ENCODE results near the gene ZNF322.

Gene ZNF322

GRCh38 chr6:26613689-26614683 lies 45.6 kb downstream of the ZNF322 start:
- peak overlapping the region; percentile 72 for H3K4me3 ChIP-seq (ENCODE audit: low read depth, low read length)

GRCh38 chr6:26613201-26613600 lies 46.3 kb downstream of the ZNF322 start:
- peak overlapping the region; percentile 72 for H3K4me3 ChIP-seq (ENCODE audit: low read depth, low read length)

GRCh38 chr6:26611599-26611998 lies 47.9 kb downstream of the ZNF322 start:
- no peak overlapping the region for H3K4me3 ChIP-seq (ENCODE audit: low read depth, low read length)

- H3K4me3 ChIP-seq (ENCODE audit: low read depth, low read length): no peak overlapping the region
Measured at GRCh38 chr6:26609463-26609862, 50.1 kb downstream of the ZNF322 start.

- no peak overlapping the region for H3K4me3 ChIP-seq (ENCODE audit: low read depth, low read length)
Measured at GRCh38 chr6:26607434-26608230, 51.9 kb downstream of the ZNF322 start.

GRCh38 chr6:26604797-26605196 lies 54.7 kb downstream of the ZNF322 start:
- H3K4me3 ChIP-seq (ENCODE audit: low read depth, low read length): no peak overlapping the region

- no peak overlapping the region for H3K4me3 ChIP-seq (ENCODE audit: low read depth, low read length)
Measured at GRCh38 chr6:26604026-26604425, 55.5 kb downstream of the ZNF322 start.

- no peak overlapping the region for H3K4me3 ChIP-seq (ENCODE audit: low read depth, low read length)
Measured at GRCh38 chr6:26602262-26602661, 57.3 kb downstream of the ZNF322 start.

- H3K4me3 ChIP-seq (ENCODE audit: low read depth, low read length): no peak overlapping the region
Measured at GRCh38 chr6:26600759-26601158, 58.8 kb downstream of the ZNF322 start.

- H3K4me3 ChIP-seq (ENCODE audit: low read depth, low read length): no peak overlapping the region
Measured at GRCh38 chr6:26599591-26599990, 60.0 kb downstream of the ZNF322 start.

GRCh38 chr6:26599134-26599533 lies 60.4 kb downstream of the ZNF322 start:
- no peak overlapping the region for H3K4me3 ChIP-seq (ENCODE audit: low read depth, low read length)

GRCh38 chr6:26598267-26598666 lies 61.3 kb downstream of the ZNF322 start:
- no peak overlapping the region for H3K4me3 ChIP-seq (ENCODE audit: low read depth, low read length)

- H3K4me3 ChIP-seq (ENCODE audit: low read depth, low read length): peak overlapping the region; percentile 100
Measured at GRCh38 chr6:26597821-26598220, 61.7 kb downstream of the ZNF322 start.

GRCh38 chr6:26597389-26597766 lies 62.2 kb downstream of the ZNF322 start:
- H3K4me3 ChIP-seq (ENCODE audit: low read depth, low read length): peak overlapping the region; percentile 100

GRCh38 chr6:26596579-26597388 lies 62.8 kb downstream of the ZNF322 start, which contains the start of gene ABT1:
TSS of gene ABT1 (plus strand) at chr6:26596953. CDS start at chr6:26596983, 30 bp downstream.
- peak within 1 kb of the TSS; percentile 100 for H3K4me3 ChIP-seq (ENCODE audit: low read depth, low read length)

- H3K4me3 ChIP-seq (ENCODE audit: low read depth, low read length): peak overlapping the region; percentile 100
Measured at GRCh38 chr6:26595669-26596269, 63.8 kb downstream of the ZNF322 start.

GRCh38 chr6:26594730-26595632 lies 64.6 kb downstream of the ZNF322 start:
- peak overlapping the region; percentile 100 for H3K4me3 ChIP-seq (ENCODE audit: low read depth, low read length)

- H3K4me3 ChIP-seq (ENCODE audit: low read depth, low read length): peak overlapping the region; percentile 49
Measured at GRCh38 chr6:26594131-26594498, 65.4 kb downstream of the ZNF322 start.
